GM19328 (cell line): ENCODE data around the gene CNTNAP3B.
"Not testable (repeated sequence)": the region's sequence is repeated elsewhere in the genome, so short reads cannot be mapped to it uniquely, and the experiment has no call there.

Experiments used
- ATAC-seq: cut with Tn5 transposase; IDR thresholded peaks from one replicate; pipeline ENCODE4 v1.9.1; 2021; ENCODE audit warnings: mild to moderate bottlenecking, moderate library complexity; ENCODE audit not compliant: unreplicated experiment

CNTNAP3B gene

DNA sequence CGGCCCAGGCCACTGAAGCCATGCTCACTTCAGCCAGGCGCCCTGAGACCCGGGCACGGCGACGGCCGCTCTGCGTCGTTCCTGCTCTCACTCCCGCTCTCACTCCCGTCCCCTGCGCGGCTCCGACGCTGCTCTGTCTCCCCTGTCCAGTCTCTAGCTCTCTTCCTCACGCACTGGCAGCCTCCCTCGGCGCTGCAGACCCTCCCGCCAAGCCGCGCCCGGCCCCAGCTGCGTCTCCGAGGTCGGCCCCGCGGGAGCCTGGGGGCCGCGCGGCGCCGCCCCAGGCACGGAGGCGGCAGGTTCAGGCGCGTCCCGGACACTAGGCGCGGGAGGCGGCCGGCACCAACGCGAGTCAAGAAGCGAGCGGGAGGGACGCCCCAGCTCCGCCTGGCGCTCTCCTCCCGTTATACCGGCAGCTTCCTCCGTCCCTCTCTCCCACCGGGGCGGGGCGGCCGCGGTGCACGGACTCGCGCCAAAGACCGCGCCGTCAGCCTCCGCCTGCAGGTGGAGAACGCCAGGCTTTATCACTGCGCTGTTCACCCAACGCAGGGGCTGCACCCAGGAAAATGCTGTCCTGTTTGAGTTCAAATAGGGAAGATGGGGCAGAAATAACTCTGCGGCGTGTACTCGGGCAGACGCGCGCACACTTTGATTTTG is at the start of gene CNTNAP3B:
TSS of gene CNTNAP3B (minus strand) at position 354 of the 657 bp plus-strand sequence. CDS start at position 22, 332 bp downstream.
- not testable (repeated sequence) for ATAC-seq

GRCh38 chr9:42160299-42160698 is 31.1 kb upstream of the CNTNAP3B start:
- ATAC-seq = not testable (repeated sequence)

DNA sequence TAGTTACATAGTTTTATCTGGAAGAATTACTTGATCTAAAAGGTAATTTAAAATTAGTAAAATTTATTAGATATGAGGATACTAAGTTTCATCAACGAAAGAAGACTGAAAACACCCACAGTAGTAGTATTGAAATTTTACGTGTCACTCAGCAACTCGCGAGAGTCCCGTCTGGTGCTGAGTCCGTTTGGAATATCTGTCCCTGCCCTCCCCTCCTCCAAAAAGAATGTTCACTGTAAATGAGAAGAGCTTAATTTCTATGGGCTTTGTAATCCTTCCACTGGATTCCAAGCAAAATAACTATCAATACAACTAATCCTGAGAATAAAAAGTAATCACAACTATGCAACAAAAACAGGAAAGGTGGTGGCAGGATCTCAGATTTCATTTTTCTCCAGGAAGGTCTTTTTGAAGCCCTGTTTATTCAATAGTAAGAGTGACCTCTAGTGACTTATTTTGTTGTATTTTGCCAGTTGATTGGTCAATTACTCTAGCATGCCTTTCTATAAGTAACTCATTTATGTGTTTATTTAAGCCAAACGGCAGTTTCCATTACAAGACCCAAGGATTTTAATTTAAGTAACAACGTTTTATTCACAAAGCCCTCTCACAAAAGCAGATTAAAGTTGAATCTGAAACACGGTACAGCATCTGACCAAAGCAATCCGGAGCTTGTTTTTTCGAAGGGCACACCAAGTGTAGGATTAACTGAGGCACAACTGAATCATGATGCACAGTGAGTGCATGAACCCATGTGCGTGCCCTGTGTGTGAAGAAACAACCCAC is 2.0 kb downstream of the CNTNAP3B start:
- not testable (repeated sequence) for ATAC-seq

GRCh38 chr9:42121007-42121406 is 8.2 kb downstream of the CNTNAP3B start:
- ATAC-seq = not testable (repeated sequence)

DNA sequence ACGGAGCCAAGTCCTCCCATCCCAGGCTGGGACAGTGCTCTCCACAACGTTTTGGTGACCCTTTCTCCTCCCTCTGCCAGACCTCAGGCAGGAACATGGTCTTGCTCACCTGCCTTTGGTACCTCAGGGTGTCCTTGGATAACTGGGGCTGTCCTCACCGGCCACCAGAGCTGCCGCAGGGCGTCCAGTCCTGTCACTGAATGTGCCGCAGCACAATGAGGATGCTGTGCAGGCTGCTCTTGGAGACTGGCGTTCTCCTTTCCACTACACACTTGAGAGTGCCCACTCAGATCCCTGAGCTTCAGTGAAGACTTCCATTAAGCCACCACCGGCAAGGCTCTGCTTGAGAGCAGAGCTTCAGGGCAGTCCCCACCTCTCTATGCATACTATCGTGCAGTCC is 33.3 kb downstream of the CNTNAP3B start:
- ATAC-seq = not testable (repeated sequence)

GRCh38 chr9:42084559-42084952 is 44.7 kb downstream of the CNTNAP3B start:
- not testable (repeated sequence) for ATAC-seq

- not testable (repeated sequence) for ATAC-seq
Observed at GRCh38 chr9:42083877-42084558, 45.2 kb downstream of the CNTNAP3B start.

DNA sequence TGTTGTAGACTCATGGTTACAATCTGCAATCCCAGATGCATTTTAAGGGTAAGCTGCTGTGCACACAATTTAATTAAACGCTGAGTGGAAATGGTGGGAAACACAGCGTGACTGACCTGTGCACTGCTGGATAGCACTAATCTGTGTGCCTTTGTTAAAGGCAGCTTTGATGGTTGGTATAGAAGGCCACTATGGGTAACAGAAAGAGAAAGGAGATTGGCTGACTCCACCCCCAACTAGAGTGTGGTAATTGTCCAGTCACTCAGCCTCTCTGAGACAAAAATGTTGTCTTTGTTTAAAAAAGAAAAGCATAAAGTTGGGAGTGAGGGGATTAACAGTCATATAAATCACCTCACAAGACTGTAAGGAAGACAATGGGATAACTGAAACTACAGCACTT is 48.9 kb downstream of the CNTNAP3B start:
- not testable (repeated sequence) for ATAC-seq

- ATAC-seq = not testable (repeated sequence)
Observed at GRCh38 chr9:42074868-42075267, 54.4 kb downstream of the CNTNAP3B start.

- not testable (repeated sequence) for ATAC-seq
Observed at GRCh38 chr9:42071026-42071425, 58.2 kb downstream of the CNTNAP3B start.

DNA sequence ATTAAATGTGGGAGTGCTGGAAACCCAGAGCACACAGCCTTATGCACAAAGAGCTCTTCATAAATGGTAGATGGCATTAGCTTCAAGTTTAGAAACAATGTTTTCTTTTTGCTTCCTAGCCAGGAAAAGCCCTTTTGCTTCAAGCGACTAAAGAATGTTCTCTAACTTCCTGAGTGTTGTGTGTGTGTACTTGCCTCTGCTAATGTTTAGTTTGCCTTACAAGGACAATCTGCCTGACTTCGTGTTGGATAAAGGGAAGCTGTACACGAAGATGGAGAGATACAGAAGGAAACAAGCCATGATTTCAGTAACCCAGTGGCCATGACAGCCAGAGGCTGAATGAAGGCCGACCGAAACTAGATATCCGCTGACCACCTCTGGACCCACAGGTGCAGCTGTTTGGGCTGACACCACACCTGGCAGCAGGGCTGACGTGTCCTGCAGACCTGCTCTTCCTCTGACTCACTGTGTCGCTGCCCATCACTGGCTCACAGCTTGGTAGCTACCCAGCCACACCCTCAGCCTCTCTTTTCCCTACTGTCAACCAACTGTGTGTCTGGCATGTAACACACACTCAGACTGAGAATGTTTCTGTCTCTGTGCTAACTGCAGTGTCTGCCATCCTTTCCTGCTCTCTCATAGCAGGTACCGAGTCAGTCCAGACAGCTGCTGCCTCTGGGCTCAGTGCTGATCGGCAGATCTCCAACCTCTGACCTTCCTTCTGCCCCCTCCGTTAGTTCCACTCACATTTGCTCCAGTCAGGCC is 59.0 kb downstream of the CNTNAP3B start:
- ATAC-seq = not testable (repeated sequence)

DNA sequence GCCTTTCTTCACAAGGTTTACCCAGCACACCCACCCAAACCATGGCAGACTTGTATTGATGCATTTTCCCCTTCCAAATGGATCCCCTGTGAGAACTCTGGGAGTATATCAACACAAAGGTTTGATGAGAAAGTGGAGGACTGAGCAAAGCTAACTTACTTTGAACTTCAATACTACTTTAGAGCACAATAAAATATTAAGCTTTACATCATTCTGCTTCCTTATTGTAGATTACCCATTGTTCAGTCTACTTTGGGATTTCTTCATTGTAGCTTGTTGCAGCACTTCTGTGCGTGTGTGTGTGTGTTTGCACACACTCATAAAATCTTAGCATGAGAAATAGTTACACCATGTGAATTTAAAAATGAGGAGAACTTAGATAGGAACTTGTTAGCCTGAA is 75.4 kb downstream of the CNTNAP3B start:
- ATAC-seq = not testable (repeated sequence)

- not testable (repeated sequence) for ATAC-seq
Observed at GRCh38 chr9:42050701-42051100, 78.5 kb downstream of the CNTNAP3B start.

- not testable (repeated sequence) for ATAC-seq
Observed at GRCh38 chr9:42044422-42045010, 84.7 kb downstream of the CNTNAP3B start.

- not testable (repeated sequence) for ATAC-seq
Observed at GRCh38 chr9:42033541-42033940, 95.7 kb downstream of the CNTNAP3B start.

DNA sequence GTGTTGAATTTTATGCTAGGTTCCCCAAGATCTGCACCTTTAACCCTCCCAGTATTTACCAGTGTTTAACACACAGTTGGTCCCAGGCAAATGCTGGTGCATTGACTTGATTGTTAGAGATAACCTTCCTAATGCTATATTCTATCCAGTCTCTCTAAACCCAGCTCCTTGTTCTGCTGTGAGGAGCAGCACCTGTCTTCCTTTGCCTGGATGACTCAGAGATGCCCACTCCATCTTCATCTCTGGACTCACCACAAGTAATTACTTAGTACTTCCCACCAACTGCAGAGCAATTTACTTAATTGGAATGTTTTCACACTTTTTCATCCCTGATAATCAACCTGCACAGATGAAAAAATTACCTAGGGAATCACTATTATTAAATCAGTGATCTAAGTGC is 108.6 kb downstream of the CNTNAP3B start:
- not testable (repeated sequence) for ATAC-seq

DNA sequence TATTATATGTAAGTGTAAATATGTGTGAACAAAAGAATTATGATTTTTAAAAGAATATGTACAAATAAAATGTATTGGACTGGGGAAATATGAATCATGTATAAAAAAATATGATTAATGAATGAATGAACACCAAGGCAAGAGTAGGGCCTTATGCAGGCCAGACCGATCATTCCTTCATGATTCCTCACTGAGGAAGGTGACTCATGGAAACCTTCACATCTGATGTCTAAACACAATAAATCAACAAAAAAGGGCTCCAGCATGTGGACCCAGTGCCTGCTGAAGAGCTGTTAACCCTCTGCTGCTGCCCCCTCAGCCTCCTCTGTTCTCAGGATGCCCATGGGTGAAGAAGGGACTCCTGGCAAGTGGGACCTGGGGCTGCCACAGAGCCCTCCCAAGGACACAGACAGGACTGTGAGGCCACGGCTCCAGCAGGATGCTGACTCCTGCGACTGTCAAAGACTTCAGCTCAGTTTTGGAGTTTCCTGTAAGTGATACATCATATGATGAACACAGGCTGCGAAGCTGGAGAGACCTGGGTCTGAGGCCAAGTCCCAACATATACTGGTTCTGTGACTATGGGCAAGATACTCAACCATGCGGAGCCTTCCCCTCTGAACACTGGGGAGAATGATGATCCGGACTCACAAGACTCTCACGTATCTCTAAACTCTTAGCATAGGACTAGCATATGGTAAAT is 110.9 kb downstream of the CNTNAP3B start:
- ATAC-seq = not testable (repeated sequence)

- ATAC-seq = not testable (repeated sequence)
Observed at GRCh38 chr9:42014317-42014716, 114.9 kb downstream of the CNTNAP3B start.

GRCh38 chr9:41991607-41992006 is 137.6 kb downstream of the CNTNAP3B start:
- not testable (repeated sequence) for ATAC-seq

DNA sequence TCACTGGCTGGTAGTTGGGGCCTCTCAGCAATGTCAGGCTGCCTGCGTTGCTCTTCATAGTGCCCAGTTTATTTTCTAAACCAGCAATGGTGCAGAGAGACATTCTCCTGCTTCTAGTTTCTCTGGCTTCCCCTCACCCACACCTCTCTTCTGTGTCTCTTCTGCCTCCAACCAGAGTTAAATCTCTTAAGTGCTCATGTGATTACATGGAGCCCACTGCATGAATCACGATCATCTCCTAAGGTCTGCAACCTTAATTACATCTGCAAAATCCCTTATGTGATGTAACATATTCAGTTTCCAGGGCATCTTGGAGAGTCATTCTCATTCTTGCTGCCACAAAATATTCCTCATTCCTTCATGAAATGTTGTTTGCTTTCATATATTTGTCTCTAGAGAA is 149.0 kb downstream of the CNTNAP3B start:
- ATAC-seq = not testable (repeated sequence)
